Tibial nerve (tissue), 4 donors: Measurements from ENCODE around the gene SETD2.

Experiments used
- EP300 ChIP-seq, 2 donors: sonication (generic); formaldehyde crosslinking; IDR thresholded peaks; one replicate each; pipeline ENCODE4 v1.6.1; 2017; ENCODE audit warnings: antibody characterized with exemption in 2 of 2, mild to moderate bottlenecking in 1 of 2
- POLR2A ChIP-seq, 2 donors: fragments of 450-650 bp; IDR thresholded peaks; one replicate each; pipeline ENCODE4 v1.6.1; 2017; ENCODE audit warnings: antibody characterized with exemption in 2 of 2, mild to moderate bottlenecking in 2 of 2, moderate library complexity in 2 of 2
- TF ChIP-seq, protein P1 (sequence below), 5 experiments: fragments of 200-600 bp in 3 of 5; fragments of 450-650 bp in 2 of 5; sonication (generic) in 3 of 5; IDR thresholded peaks; one replicate each; pipeline ENCODE4 v1.5.1; 2016 to 2019; ENCODE audit warnings: antibody characterized with exemption in 5 of 5, mild to moderate bottlenecking in 3 of 5, moderate library complexity in 2 of 5

GRCh38 chr3:47103619-47104018 is 60.3 kb downstream of the SETD2 start:
- TF ChIP-seq, protein P1, sequence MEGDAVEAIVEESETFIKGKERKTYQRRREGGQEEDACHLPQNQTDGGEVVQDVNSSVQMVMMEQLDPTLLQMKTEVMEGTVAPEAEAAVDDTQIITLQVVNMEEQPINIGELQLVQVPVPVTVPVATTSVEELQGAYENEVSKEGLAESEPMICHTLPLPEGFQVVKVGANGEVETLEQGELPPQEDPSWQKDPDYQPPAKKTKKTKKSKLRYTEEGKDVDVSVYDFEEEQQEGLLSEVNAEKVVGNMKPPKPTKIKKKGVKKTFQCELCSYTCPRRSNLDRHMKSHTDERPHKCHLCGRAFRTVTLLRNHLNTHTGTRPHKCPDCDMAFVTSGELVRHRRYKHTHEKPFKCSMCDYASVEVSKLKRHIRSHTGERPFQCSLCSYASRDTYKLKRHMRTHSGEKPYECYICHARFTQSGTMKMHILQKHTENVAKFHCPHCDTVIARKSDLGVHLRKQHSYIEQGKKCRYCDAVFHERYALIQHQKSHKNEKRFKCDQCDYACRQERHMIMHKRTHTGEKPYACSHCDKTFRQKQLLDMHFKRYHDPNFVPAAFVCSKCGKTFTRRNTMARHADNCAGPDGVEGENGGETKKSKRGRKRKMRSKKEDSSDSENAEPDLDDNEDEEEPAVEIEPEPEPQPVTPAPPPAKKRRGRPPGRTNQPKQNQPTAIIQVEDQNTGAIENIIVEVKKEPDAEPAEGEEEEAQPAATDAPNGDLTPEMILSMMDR (IDR thresholded peaks at IDR 0.05) = no peak
- no peak for TF ChIP-seq POLR2A (IDR thresholded peaks at IDR 0.05)
- TF ChIP-seq EP300 (IDR thresholded peaks at IDR 0.05) = no peak
